ENCODE measurements around the gene ZBTB46. TPM values are rescaled to one million over a fixed set of nuclear protein-coding genes. Genes with fewer than 3 reads are reported as not detected.

Gene ZBTB46
- total RNA-seq, 1 donor from 2014 or later, result 11.6 TPM

- no peak overlapping the region for H3K4me3 Mint-ChIP-seq
- DNase-seq (ENCODE audit: low spot score in 2 of 2, unreplicated experiment in 2 of 2), result no peak
- H3K36me3 Mint-ChIP-seq, result no peaks in the 10 kb centered on the region
- peaks cover 2% of the 10 kb centered on the region for H3K27me3 Mint-ChIP-seq (ENCODE audit: low read depth)
- peaks cover 4% of the 10 kb centered on the region for H3K4me1 Mint-ChIP-seq
- H3K27ac Mint-ChIP-seq, result no peak overlapping the region
- no peaks in the 10 kb centered on the region for H3K9me3 Mint-ChIP-seq
- no peak for TF ChIP-seq CTCF (IDR thresholded peaks at IDR 0.05; ENCODE audit: unreplicated experiment)
Measured at GRCh38 chr20:63847237-63848002, 16.4 kb upstream of the ZBTB46 start.

- H3K4me3 Mint-ChIP-seq, result no peak overlapping the region
- no peak overlapping the region for H3K27ac Mint-ChIP-seq
- H3K36me3 Mint-ChIP-seq, result no peaks in the 10 kb centered on the region
- TF ChIP-seq CTCF (IDR thresholded peaks at IDR 0.05; ENCODE audit: unreplicated experiment), result no peak
- H3K4me1 Mint-ChIP-seq, result peaks cover 4% of the 10 kb centered on the region
- DNase-seq (ENCODE audit: low spot score in 2 of 2, unreplicated experiment in 2 of 2), result no peak
- H3K9me3 Mint-ChIP-seq, result no peaks in the 10 kb centered on the region
- H3K27me3 Mint-ChIP-seq (ENCODE audit: low read depth), result peaks cover 2% of the 10 kb centered on the region
Measured at GRCh38 chr20:63846888-63847236, 15.8 kb upstream of the ZBTB46 start.

GRCh38 chr20:63846128-63846771 lies 15.2 kb upstream of the ZBTB46 start:
- no peak overlapping the region for H3K27ac Mint-ChIP-seq
- peaks cover 4% of the 10 kb centered on the region for H3K4me1 Mint-ChIP-seq
- peaks cover 2% of the 10 kb centered on the region for H3K27me3 Mint-ChIP-seq (ENCODE audit: low read depth)
- H3K36me3 Mint-ChIP-seq, result no peaks in the 10 kb centered on the region
- no peaks in the 10 kb centered on the region for H3K9me3 Mint-ChIP-seq
- H3K4me3 Mint-ChIP-seq, result peak overlapping the region; percentile 57
- no peak for TF ChIP-seq CTCF (IDR thresholded peaks at IDR 0.05; ENCODE audit: unreplicated experiment)
- no peak for DNase-seq (ENCODE audit: low spot score in 2 of 2, unreplicated experiment in 2 of 2)

DNA sequence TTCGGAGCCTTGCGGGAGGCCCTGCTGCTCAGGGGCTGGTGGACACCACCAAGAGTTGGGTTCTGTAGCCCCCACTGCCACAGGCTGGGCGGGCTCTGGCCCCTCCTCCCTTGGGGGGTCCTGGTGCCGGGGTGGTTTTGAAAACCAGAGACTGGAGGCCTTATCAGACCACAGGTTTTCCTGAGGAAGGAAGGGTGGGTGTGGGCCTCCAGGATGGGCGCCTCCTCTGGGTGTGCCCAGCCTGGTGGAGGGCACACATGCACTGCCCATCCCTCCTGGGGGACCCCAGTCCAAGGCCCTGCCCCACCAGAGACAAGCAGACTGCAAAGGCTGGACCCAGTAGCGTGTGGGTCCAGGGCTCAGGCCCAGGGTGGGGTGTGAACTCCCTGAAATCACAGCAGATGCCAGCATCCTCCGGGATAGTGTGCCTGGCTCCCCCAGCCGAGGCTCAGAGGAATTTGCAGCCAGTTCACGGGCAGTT lies 13.5 kb upstream of the ZBTB46 start:
- Mint-ChIP-seq H3K27ac (no peak overlapping the region), H3K9me3 (no peaks in the 10 kb centered on the region), H3K27me3 (ENCODE audit: low read depth) (no peaks in the 10 kb centered on the region), H3K4me1 (peaks cover 4% of the 10 kb centered on the region), H3K4me3 (no peak overlapping the region), H3K36me3 (no peaks in the 10 kb centered on the region)
- no peak for TF ChIP-seq CTCF (IDR thresholded peaks at IDR 0.05; ENCODE audit: unreplicated experiment)
- no peak for DNase-seq (ENCODE audit: low spot score in 2 of 2, unreplicated experiment in 2 of 2)

DNA sequence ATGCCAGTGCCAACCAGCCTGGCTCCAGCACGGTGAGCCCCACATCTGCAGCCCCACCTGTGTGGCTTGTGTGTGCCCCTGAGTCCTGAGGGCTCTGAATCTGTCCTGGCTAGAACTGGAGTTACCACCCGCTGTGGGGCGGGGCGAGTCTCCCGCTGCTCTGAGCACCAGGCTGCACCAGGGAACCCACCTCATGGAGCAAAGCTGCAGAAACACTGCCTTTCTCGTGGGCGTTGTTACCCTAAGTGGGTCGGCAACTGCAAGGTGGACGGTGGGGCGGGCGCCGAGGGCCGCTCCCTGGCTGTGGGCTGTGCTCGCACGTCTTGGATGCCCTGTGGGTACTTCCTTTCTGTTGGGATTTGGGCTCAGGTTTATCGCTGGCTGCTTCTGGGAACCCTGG lies 12.7 kb upstream of the ZBTB46 start:
- H3K4me3 Mint-ChIP-seq, result no peak overlapping the region
- H3K27me3 Mint-ChIP-seq (ENCODE audit: low read depth), result no peaks in the 10 kb centered on the region
- no peak overlapping the region for H3K27ac Mint-ChIP-seq
- no peaks in the 10 kb centered on the region for H3K36me3 Mint-ChIP-seq
- no peak for TF ChIP-seq CTCF (IDR thresholded peaks at IDR 0.05; ENCODE audit: unreplicated experiment)
- H3K9me3 Mint-ChIP-seq, result no peaks in the 10 kb centered on the region
- peaks cover 4% of the 10 kb centered on the region for H3K4me1 Mint-ChIP-seq
- DNase-seq (ENCODE audit: low spot score in 2 of 2, unreplicated experiment in 2 of 2), result no peak

All from mesothelial cell of epicardium (in vitro differentiated cells).